ENCODE data around the gene CDK14. TPM values are rescaled to one million over a fixed set of nuclear protein-coding genes. Genes with fewer than 3 reads are reported as not detected.

Gene CDK14
- total RNA-seq, 4 donors from 2014 or later, result 3.5 to 5.1 (median 3.9) TPM

GRCh38 chr7:90690159-90690858 lies 94.2 kb downstream of the CDK14 start:
- TF ChIP-seq, protein P1, sequence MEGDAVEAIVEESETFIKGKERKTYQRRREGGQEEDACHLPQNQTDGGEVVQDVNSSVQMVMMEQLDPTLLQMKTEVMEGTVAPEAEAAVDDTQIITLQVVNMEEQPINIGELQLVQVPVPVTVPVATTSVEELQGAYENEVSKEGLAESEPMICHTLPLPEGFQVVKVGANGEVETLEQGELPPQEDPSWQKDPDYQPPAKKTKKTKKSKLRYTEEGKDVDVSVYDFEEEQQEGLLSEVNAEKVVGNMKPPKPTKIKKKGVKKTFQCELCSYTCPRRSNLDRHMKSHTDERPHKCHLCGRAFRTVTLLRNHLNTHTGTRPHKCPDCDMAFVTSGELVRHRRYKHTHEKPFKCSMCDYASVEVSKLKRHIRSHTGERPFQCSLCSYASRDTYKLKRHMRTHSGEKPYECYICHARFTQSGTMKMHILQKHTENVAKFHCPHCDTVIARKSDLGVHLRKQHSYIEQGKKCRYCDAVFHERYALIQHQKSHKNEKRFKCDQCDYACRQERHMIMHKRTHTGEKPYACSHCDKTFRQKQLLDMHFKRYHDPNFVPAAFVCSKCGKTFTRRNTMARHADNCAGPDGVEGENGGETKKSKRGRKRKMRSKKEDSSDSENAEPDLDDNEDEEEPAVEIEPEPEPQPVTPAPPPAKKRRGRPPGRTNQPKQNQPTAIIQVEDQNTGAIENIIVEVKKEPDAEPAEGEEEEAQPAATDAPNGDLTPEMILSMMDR (IDR thresholded peaks at IDR 0.05), result no peak
- TF ChIP-seq POLR2AphosphoS5 (IDR thresholded peaks at IDR 0.05), result no peak
- TF ChIP-seq POLR2A (IDR thresholded peaks at IDR 0.05), result no peak
- no peak for TF ChIP-seq EP300 (IDR thresholded peaks at IDR 0.05)
- DNase-seq (ENCODE audit: low spot score in 2 of 2), result no peak
- Histone ChIP-seq H3K27me3 (no peaks in the 10 kb centered on the region), H3K36me3 (no peaks in the 10 kb centered on the region), H3K9me3 (no peaks in the 10 kb centered on the region), H3K27ac (no peak overlapping the region), H3K4me1 (no peaks in the 10 kb centered on the region), H3K4me3 (no peak overlapping the region)
- WGBS, result 88% methylated on average over 3 of the region's 3 CpGs

DNA sequence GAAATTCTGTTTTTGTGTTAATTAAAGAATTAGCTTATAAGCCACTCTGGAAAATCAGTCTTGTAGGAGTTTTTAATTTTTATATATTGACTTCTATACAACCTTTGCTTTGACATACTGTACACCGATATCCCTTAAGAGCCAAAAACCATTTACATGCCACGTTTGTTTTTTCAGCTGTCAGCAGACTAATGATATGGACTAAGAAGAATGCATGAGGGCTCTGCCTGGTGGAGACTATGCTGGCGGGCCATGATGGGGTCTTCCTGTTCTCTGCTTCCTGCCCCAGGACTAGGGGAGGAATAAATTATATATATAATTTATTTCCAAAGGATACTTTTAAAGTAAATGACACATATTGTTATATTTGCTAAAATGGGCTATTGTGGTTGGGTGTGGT lies 96.3 kb downstream of the CDK14 start:
- Histone ChIP-seq H3K4me1 (no peaks in the 10 kb centered on the region), H3K27ac (no peak overlapping the region), H3K27me3 (no peaks in the 10 kb centered on the region), H3K9me3 (no peaks in the 10 kb centered on the region), H3K36me3 (no peaks in the 10 kb centered on the region), H3K4me3 (no peak overlapping the region)
- WGBS, result 46% methylated on average over 3 of the region's 3 CpGs
- DNase-seq (ENCODE audit: low spot score in 2 of 2), result no peak
- TF ChIP-seq, protein P1 (IDR thresholded peaks at IDR 0.05), result no peak
- no peak for TF ChIP-seq POLR2AphosphoS5 (IDR thresholded peaks at IDR 0.05)
- TF ChIP-seq EP300 (IDR thresholded peaks at IDR 0.05), result no peak
- TF ChIP-seq POLR2A (IDR thresholded peaks at IDR 0.05), result no peak

DNA sequence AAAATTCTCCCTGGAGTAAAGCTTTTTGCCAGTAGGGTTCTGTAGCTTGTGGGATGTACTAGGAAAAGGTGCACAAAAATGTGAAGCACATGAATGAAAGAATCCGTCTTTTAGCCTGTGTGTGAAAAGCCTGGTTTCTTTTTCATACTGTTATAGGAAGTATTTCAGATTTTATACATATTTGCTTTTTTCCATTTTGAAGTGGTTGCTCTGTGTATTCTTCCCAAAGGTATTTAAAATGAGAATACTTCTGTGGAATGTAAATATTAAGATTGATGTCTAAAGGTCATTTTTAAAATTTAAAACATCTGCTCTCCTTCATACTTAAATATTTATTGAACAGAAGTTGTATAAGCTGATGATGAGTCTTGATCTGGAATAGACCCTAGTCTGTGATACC lies 96.8 kb downstream of the CDK14 start:
- no peak overlapping the region for H3K4me3 ChIP-seq
- H3K27ac ChIP-seq, result no peak overlapping the region
- no peaks in the 10 kb centered on the region for H3K4me1 ChIP-seq
- no peaks in the 10 kb centered on the region for H3K27me3 ChIP-seq
- H3K9me3 ChIP-seq, result no peaks in the 10 kb centered on the region
- WGBS, result 87% methylated on average over 1 of the region's 1 CpG
- no peaks in the 10 kb centered on the region for H3K36me3 ChIP-seq
- no peak for TF ChIP-seq POLR2A (IDR thresholded peaks at IDR 0.05)
- TF ChIP-seq EP300 (IDR thresholded peaks at IDR 0.05), result no peak
- TF ChIP-seq, protein P1 (IDR thresholded peaks at IDR 0.05), result no peak
- no peak for TF ChIP-seq POLR2AphosphoS5 (IDR thresholded peaks at IDR 0.05)
- no peak for DNase-seq (ENCODE audit: low spot score in 2 of 2)

GRCh38 chr7:90693939-90694338 lies 97.8 kb downstream of the CDK14 start:
- Histone ChIP-seq H3K27me3 (no peaks in the 10 kb centered on the region), H3K9me3 (no peaks in the 10 kb centered on the region), H3K27ac (no peak overlapping the region), H3K4me3 (no peak overlapping the region), H3K36me3 (no peaks in the 10 kb centered on the region), H3K4me1 (no peaks in the 10 kb centered on the region)
- no peak for DNase-seq (ENCODE audit: low spot score in 2 of 2)
- no peak for TF ChIP-seq POLR2AphosphoS5 (IDR thresholded peaks at IDR 0.05)
- TF ChIP-seq EP300 (IDR thresholded peaks at IDR 0.05), result no peak
- TF ChIP-seq, protein P1 (IDR thresholded peaks at IDR 0.05), result no peak
- no peak for TF ChIP-seq POLR2A (IDR thresholded peaks at IDR 0.05)

GRCh38 chr7:90698616-90699015 lies 102.5 kb downstream of the CDK14 start:
- H3K9me3 ChIP-seq, result no peaks in the 10 kb centered on the region
- no peaks in the 10 kb centered on the region for H3K36me3 ChIP-seq
- H3K27me3 ChIP-seq, result no peaks in the 10 kb centered on the region
- H3K4me1 ChIP-seq, result no peaks in the 10 kb centered on the region
- H3K27ac ChIP-seq, result no peak overlapping the region
- H3K4me3 ChIP-seq, result no peak overlapping the region
- 36% methylated on average over 2 of the region's 2 CpGs for WGBS
- TF ChIP-seq POLR2A (IDR thresholded peaks at IDR 0.05) (no peak), EP300 (IDR thresholded peaks at IDR 0.05) (no peak), POLR2AphosphoS5 (IDR thresholded peaks at IDR 0.05) (no peak)
- TF ChIP-seq, protein P1 (IDR thresholded peaks at IDR 0.05), result no peak
- DNase-seq (ENCODE audit: low spot score in 2 of 2), result no peak
